ENCODE data around the gene CSNK2B.

Gene CSNK2B

DNA sequence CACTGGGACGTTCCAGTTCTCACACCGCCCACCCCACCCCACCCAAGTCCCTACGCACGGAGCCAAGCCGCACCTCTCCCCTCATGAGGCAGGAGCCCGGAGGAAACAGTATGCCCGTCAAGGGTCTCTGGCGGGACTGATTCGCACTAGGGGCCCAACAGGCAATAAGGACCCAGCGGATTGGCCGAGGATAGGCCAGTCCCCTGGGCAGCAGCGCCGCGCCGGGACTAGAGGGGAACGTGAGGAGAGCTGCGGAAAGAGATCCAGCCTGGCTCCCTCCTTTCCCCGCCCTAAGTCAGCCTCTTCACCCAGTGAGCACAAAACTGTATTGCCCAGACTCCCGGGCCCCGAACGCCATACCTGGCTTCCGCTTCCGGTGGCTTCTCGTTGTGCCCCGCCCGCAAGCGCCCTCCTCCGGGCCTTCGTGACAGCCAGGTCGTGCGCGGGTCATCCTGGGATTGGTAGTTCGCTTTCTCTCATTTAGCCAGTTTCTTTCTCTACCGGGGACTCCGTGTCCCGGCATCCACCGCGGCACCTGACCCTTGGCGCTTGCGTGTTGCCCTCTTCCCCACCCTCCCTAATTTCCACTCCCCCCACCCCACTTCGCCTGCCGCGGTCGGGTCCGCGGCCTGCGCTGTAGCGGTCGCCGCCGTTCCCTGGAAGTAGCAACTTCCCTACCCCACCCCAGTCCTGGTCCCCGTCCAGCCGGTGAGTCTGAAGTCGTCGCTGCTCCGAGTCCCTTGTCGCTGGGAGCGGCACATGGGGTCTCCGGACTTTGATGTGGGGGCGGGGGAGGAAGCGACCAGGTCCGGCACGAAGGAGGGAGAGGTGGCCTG is at the start of gene CSNK2B:
Gene CSNK2B (plus strand): TSS at position 580 of the 836 bp plus-strand sequence. CDS start 752 bp downstream, outside the sequence.
- DNase-seq: peak; percentile 98

DNA sequence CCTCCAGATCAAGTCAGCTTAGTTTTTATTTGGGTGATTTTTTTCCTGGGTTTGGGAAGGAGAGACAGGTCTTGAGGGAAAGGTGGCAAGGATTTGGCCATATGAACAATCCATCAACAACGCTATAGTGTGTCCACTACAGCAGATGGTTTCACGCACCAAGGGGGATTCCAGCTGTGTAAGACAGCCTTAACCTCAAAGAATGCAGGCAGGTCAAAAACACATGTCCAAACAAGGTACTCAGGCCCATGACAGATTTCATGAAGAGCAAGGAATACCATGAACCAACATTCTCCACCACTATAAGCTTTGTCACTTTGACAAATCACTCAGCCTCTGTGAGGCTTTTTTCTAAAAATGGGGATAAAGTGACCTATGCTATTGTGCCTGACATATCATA is 48.9 kb upstream of the CSNK2B start:
- no peak for DNase-seq

DNA sequence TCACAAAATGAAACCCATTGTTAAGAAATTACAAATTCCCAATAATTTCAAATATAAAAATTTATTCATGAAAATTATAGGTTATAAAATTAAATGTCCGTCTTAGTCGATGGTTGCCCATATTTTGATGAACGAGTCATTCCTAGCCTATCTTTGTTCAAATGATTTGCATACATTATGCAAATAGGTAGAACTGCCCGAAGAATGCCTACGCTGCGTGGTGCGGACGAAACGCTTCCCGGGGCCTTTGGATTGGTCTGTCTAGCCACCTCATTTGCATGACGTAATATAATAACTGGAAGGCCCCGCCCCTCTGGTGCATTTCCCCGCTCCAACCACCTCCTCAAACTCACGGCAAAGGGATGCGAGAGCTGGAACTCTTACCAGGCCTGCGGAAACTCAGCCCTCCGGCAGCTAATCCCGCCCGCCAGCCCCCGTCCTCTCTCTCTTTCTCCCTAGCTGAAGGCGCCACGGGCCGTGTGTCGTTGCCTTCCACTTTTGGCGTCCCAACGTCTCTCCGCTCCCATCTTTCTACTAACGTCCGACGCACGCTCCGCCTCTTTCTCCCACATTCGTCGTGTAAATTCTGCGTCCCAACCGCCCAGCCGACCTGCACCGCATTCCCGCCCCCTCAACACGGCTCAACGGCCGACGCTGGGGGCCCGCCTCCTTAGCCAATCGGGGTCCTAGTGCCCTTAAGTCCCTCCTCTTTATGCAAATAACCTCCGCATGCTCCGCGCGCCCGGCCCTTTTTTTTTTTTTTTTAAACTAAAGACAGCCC is 45.9 kb upstream of the CSNK2B start:
- DNase-seq: peak; percentile 99

DNA sequence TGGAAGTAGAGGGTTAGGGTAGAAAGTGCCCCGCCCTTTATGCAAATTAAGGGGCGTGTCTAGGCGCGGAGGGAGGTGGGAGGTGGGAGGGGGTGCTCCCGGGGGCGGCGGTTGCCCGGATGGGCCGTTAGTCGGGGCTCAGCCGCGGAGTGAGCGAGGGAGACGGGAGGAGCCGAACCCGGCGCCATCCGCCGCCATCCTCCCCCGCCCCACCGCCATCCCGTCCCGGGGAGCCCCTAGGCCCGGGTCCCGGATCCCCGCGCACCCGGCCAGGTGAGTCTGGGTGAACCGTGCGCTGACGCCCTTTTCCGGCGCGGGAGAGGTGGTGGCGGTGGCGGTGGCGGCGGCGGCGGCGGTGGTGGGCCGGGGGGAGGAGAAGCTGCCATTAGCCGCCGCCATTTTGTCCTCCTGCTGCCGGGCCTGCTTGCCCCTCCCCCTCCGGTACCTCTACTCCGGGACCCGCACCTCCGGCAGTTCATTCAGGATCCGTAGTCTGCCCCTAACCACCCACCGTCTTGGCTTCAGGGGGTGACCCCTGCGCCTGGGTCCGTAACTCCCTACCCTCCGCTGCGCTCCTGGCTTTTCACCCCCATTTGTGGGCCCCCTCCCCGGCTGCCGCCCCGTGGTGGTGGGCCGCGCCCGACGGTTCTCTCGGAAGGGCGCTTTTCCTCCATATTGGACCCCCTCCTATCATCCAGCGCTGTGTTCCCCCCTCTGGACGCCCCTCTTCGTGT is 45.1 kb upstream of the CSNK2B start, which contains the start of gene PRRC2A:
Gene PRRC2A (plus strand): TSS at position 130 of the 734 bp plus-strand sequence. CDS start 2,075 bp downstream, outside the sequence.
- no peak for DNase-seq

DNA sequence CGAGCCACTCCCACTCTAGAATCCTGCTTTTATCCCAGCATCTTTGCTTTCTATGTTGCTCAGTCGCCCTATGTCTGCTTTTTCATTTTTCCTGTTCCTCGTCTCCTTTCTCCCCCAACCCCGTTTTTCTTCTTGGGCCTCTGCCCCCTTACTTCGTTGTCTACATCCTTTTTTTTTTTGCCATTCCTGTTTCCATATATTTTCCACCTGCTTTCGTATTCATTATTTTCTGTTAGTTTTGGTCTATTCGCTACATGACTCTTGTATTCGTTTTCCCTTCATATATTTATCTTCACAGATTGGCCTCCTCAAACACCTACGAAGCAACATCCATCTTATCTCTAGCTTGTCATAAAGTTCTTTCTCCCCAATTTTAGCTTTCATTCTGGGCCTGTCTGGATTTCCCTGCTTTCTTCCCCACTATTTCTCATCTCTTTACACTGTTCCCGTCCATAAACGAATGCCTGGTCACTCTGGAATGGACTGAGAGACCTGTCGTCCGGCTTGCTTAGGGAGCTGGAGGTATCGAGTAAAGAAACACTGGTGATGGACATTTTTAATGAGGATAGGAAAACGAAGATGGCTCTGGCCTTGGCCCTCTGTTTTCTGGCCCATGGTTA is 44.5 kb upstream of the CSNK2B start:
- no peak for DNase-seq

DNA sequence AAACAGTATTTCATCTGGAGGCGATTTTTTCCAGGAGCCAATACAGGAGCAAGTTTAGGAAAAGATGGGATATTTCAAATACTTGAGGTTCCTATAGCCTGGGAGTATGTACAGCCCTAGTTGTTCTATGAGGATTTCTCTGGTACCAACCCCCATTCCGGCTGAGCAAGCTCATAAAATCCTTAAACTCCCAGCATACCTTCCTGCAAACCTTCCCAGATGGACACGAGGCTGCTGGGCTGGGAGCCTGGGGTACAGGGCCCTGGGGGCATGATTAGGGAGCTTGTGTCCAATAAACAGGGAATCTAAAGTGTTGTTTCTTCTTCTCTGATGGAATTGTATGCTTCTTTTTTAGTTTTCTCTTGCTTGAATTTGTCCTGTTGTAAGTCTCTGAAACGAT is 43.9 kb upstream of the CSNK2B start:
- no peak for DNase-seq

DNA sequence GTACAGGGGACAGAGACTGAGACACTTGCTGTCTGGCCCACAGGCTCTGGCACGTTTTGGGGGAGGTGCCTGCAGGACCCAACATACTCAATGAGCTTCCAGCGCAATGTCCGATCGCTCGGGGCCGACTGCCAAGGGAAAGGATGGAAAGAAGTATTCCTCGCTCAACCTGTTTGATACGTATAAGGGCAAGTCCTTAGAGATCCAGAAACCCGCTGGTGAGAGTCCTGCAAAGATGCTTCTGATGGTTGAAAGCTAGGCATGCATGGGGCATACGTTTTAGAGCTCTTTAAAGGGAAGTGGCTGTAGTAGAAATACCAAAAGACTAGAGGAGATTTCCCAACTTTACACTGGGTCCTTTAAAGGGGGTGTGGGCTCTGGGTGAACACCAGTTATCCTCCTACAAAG is 43.2 kb upstream of the CSNK2B start:
- no peak for DNase-seq

DNA sequence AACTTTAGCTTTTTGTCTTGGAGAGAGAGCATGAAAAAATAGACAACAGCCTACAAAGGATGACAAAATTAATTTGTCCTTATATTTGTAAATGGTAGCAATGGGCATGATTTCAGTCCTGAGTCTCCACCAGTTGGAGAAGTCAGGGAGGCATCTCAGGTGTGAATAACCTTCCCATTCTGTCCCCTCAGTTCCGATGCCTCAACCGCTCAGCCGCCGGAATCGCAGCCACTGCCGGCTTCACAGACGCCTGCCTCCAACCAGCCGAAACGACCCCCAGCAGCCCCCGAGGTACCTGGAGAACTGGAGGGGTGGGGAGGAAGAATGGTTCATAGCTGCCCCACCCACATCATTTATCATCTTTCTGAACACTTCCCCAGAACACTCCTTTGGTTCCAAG is 41.8 kb upstream of the CSNK2B start:
- no peak for DNase-seq

DNA sequence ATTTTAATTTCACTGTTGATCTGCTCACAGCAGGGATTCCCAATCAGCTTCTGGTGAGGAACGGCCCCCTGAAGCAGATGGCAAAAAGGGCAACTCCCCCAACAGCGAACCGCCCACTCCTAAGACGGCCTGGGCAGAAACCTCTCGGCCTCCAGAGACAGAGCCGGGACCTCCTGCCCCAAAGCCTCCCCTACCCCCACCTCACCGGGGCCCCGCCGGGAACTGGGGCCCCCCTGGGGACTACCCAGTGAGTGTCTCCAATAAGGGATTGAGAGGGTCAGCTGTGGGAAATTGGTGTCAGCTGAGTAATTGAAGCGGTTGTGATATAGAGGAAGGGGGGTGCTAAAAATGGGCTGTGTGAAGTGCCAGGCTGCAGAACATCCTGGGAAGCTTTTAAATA is 38.9 kb upstream of the CSNK2B start:
- DNase-seq: no peak

DNA sequence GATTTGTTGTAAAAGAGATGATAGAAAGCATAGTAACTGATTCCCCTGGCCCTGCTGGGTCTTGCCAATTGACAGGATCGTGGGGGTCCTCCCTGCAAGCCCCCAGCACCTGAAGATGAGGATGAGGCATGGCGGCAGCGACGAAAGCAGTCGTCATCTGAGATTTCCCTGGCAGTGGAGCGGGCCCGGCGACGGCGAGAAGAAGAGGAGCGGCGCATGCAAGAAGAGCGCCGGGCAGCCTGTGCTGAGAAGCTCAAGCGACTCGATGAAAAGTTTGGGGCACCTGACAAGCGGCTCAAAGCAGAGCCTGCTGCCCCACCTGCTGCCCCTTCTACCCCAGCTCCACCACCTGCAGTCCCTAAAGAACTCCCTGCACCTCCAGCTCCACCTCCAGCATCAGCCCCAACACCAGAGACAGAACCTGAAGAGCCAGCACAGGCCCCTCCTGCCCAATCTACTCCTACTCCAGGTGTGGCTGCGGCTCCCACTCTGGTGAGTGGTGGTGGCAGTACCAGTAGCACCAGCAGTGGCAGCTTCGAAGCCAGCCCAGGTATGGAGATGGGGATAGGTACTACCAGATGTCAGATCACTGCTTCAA is 38.1 kb upstream of the CSNK2B start:
- DNase-seq: no peak

DNA sequence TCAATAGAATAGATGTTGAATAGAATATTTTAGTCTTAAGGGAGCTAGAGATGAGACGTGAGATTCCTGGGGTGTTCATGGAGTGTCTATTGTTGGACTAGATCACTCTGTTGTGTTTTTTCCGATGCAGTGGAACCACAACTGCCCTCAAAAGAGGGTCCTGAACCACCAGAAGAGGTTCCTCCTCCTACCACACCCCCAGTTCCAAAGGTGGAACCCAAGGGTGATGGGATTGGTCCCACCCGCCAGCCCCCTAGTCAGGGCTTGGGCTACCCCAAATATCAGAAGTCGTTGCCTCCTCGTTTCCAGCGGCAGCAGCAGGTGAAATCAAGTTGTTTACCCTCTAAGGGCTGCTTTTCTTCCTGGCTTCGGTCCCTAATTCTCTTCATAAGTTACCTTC is 36.9 kb upstream of the CSNK2B start:
- no peak for DNase-seq

DNA sequence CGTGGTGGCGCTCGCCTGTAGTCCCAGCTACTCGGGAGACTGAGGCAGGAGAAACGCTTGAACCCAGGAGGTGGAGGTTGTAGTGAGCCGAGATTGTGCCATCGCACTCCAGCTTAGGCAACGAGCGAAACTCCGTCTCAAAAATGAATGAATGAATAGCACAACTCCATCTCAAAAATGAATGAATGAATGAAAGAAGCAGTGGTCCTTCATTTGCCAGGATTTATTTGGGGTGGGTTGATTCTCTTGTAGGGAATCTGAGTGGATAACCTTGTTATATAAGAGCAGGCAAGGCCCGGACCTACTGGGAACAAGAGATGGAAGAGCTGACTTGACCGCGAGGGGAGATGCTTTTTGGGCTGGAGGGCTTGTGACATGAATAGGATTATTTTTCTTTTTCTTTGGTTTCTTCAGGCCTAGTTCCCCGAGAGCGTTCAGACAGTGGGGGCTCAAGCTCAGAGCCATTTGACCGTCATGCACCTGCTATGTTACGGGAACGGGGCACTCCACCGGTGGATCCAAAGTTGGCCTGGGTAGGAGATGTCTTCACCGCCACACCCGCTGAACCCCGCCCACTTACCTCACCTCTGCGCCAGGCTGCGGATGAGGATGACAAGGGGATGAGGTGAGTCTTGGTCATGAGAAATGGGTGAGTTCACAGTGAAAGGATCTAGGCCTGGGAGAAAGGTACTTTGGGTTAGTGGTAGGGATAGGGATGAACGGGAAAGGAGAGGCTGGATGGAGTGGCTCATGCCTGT is 35.5 kb upstream of the CSNK2B start:
- no peak for DNase-seq

DNA sequence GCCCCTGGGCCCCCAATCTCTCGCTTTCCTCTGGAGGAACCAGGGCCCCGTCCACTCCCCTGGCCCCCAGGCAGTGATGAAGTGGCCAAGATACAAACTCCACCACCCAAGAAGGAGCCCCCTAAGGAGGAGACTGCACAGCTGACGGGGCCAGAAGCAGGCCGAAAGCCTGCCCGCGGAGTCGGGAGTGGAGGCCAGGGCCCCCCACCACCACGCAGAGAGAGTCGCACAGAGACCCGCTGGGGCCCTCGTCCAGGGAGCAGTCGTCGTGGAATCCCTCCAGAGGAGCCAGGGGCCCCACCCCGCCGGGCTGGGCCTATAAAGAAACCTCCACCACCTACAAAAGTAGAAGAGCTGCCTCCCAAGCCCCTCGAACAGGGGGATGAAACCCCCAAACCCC is 34.7 kb upstream of the CSNK2B start:
- DNase-seq: no peak

DNA sequence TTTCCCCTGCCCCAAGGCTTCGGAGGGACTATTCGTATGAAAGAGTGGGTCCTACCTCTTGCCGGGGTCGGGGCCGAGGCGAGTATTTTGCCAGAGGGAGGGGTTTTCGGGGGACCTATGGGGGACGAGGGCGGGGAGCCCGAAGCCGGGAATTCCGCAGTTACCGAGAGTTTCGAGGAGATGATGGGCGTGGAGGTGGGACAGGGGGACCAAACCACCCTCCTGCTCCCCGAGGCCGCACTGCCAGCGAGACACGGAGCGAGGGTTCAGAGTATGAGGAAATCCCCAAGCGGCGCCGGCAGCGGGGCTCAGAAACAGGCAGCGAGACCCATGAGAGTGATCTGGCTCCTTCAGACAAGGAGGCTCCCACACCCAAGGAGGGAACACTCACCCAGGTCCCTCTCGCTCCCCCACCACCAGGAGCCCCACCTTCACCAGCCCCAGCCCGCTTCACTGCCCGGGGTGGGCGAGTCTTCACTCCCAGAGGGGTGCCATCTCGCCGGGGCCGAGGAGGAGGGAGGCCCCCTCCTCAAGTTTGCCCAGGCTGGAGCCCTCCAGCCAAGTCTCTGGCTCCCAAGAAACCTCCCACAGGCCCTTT is 34.1 kb upstream of the CSNK2B start:
- no peak for DNase-seq

DNA sequence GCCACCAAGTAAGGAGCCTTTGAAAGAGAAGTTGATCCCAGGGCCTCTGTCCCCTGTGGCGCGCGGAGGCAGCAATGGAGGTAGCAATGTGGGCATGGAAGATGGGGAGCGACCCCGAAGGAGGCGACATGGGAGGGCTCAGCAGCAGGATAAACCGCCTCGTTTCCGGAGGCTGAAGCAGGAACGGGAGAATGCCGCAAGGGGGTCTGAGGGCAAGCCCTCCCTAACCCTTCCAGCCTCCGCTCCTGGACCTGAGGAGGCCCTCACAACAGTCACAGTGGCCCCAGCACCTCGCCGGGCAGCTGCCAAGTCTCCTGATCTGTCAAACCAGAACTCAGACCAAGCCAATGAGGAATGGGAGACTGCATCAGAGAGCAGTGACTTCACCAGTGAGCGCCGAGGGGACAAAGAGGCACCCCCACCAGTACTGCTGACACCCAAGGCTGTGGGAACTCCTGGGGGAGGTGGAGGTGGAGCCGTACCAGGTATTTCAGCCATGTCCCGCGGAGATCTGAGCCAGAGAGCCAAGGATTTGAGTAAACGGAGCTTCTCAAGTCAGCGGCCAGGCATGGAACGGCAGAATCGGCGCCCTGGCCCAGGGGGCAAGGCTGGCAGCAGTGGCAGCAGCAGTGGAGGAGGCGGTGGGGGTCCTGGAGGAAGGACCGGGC is 33.5 kb upstream of the CSNK2B start:
- no peak for DNase-seq

DNA sequence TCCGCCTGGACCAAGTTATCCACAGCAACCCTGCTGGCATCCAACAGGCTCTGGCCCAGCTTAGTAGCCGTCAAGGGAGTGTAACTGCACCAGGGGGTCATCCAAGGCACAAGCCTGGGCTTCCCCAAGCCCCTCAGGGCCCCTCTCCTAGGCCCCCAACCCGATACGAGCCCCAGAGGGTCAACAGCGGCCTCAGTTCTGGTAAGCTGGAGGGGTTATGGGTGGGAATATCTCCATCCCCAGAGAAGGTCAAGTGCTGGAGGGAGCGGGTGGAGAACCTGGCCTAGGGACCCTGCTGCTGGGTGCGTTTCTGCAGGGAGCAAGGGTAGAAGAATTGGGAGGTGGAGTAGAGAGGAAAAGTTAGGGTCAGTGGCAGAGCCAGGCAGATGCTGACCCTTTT is 32.4 kb upstream of the CSNK2B start:
- DNase-seq: no peak

DNA sequence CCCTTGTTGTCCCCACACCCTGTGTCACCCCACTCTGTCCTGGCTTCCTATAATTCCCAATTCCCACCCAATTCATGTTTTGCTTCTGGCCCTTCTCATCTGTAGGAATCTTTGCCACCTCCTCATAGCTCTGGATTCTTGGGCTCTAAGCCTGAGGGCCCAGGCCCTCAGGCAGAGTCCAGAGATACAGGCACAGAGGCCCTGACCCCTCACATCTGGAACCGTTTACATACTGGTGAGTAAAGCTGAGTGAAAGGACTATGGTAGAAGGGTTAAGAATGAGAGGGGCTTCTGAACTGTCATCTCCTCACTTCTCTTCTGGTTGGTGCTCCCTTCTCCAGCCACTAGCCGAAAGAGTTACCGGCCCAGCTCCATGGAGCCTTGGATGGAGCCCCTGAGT is 31.7 kb upstream of the CSNK2B start:
- no peak for DNase-seq

DNA sequence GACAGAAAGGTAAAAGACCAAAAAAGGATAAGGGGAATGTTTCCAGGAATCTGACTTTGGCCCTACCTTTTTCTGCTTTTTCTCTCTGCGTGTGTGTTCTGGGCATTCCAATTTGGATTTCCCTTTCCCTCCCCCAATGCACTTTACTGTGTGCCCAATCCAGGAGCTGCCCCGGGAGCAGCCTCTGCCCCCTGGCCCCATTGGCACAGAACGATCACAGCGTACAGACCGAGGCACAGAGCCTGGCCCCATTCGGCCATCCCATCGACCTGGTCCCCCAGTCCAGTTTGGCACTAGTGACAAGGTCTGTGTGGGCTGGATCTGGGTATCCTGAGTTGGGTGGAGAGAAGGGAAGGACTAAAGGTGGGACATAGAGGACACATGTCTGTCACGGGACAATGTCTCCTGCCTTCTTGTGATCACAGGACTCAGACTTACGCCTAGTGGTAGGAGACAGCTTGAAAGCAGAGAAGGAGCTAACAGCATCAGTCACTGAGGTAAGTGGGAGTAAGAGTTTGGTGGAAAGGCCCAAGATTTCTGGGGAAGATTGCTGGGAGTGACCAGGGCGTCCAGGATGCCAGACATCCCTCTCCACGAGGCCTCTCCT is 30.8 kb upstream of the CSNK2B start:
- DNase-seq: no peak

DNA sequence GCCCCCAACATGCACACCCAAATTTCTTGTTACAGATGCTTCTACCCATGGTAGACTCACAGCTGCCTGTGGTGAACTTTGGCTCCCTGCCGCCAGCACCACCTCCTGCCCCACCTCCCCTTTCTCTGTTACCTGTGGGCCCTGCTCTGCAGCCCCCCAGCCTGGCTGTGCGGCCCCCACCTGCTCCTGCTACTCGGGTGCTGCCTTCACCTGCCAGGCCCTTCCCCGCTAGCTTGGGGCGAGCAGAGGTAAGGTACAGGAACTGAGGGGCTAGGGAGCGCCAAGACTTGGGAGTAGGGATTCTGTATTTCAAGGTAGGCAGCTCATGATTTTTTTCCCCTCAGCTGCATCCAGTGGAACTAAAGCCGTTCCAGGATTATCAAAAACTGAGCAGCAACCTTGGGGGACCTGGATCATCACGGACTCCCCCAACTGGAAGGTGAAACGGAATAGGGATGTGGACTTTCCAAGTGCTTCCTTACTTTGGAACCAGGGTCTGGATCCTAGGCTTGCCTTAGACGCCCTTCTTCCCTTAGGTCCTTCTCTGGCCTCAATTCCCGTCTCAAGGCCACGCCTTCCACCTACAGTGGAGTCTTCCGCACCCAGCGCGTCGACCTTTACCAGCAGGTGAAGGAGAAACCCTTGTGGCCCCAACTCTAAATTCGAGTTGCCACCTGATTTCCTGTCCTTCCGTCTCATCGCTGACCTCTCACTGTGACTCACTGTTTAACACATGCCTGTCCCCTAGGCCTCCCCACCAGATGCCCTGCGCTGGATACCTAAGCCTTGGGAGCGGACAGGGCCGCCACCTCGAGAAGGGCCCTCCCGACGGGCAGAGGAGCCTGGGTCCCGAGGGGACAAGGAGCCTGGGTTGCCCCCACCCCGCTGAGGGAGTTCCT is 28.9 kb upstream of the CSNK2B start:
- DNase-seq: no peak

All from CD4-positive, alpha-beta T cell treated with Interleukin-15 for 1 hour (primary cell).